Fibroblast of skin of right quadriceps (primary cell): ENCODE results near the gene GYG1.
"Not testable (repeated sequence)": the region's sequence is repeated elsewhere in the genome, so short reads cannot be mapped to it uniquely, and the experiment has no call there.

Experiments used
- DNase-seq: peaks from one replicate; pipeline ENCODE4 v3.0.0-alpha.2; 2013

GYG1 gene

GRCh38 chr3:148991219-148992026 is at the start of gene GYG1:
Gene GYG1 (plus strand): TSS chr3:148991540. CDS start chr3:148991641, 101 bp downstream.
- peak; percentile 79 for DNase-seq

- DNase-seq = peak; percentile 96
Measured at GRCh38 chr3:148943506-148944205, 47.7 kb upstream of the GYG1 start.

GRCh38 chr3:148945116-148945515 is 46.2 kb upstream of the GYG1 start:
- DNase-seq = no peak

- no peak for DNase-seq
Measured at GRCh38 chr3:148948913-148949657, 42.3 kb upstream of the GYG1 start.

- peak; percentile 14 for DNase-seq
Measured at GRCh38 chr3:148950806-148951205, 40.5 kb upstream of the GYG1 start.

- no peak for DNase-seq
Measured at GRCh38 chr3:148951599-148952361, 39.6 kb upstream of the GYG1 start.

- no peak for DNase-seq
Measured at GRCh38 chr3:148953094-148953493, 38.2 kb upstream of the GYG1 start.

GRCh38 chr3:148954981-148955380 is 36.4 kb upstream of the GYG1 start:
- DNase-seq = no peak

GRCh38 chr3:148955544-148956346 is 35.6 kb upstream of the GYG1 start:
- peak; percentile 88 for DNase-seq

GRCh38 chr3:148957586-148957985 is 33.8 kb upstream of the GYG1 start:
- DNase-seq = peak; percentile 8

GRCh38 chr3:148958696-148959095 is 32.6 kb upstream of the GYG1 start:
- no peak for DNase-seq

- peak; percentile 76 for DNase-seq
Measured at GRCh38 chr3:148962513-148962912, 28.8 kb upstream of the GYG1 start.

GRCh38 chr3:148964809-148965208 is 26.5 kb upstream of the GYG1 start:
- DNase-seq = no peak

GRCh38 chr3:148968321-148968720 is 23.0 kb upstream of the GYG1 start:
- no peak for DNase-seq

GRCh38 chr3:148970271-148970670 is 21.1 kb upstream of the GYG1 start:
- DNase-seq = no peak

- peak; percentile 69 for DNase-seq
Measured at GRCh38 chr3:148971401-148972163, 19.8 kb upstream of the GYG1 start.

- DNase-seq = no peak
Measured at GRCh38 chr3:148974726-148975125, 16.6 kb upstream of the GYG1 start.

- DNase-seq = no peak
Measured at GRCh38 chr3:148975248-148975647, 16.1 kb upstream of the GYG1 start.

- no peak for DNase-seq
Measured at GRCh38 chr3:148975696-148976095, 15.6 kb upstream of the GYG1 start.

- DNase-seq = no peak
Measured at GRCh38 chr3:148981273-148981672, 10.1 kb upstream of the GYG1 start.

- DNase-seq = not testable (repeated sequence)
Measured at GRCh38 chr3:148987551-148987950, 3.8 kb upstream of the GYG1 start.
